GM12874 (cell line): ENCODE measurements around the gene CD200.

Source experiments
- TF ChIP-seq, protein P1 (sequence below): IDR thresholded peaks from 2 replicates; pipeline ENCODE4 v1.5.1; 2011; ENCODE audit warnings: low read depth, mild to moderate bottlenecking, control low read depth, low read length, moderate library complexity; ENCODE audit not compliant: insufficient read depth

Gene CD200

GRCh38 chr3:112333381-112334317 is 693 bp downstream of the CD200 start:
- TF ChIP-seq, protein P1, sequence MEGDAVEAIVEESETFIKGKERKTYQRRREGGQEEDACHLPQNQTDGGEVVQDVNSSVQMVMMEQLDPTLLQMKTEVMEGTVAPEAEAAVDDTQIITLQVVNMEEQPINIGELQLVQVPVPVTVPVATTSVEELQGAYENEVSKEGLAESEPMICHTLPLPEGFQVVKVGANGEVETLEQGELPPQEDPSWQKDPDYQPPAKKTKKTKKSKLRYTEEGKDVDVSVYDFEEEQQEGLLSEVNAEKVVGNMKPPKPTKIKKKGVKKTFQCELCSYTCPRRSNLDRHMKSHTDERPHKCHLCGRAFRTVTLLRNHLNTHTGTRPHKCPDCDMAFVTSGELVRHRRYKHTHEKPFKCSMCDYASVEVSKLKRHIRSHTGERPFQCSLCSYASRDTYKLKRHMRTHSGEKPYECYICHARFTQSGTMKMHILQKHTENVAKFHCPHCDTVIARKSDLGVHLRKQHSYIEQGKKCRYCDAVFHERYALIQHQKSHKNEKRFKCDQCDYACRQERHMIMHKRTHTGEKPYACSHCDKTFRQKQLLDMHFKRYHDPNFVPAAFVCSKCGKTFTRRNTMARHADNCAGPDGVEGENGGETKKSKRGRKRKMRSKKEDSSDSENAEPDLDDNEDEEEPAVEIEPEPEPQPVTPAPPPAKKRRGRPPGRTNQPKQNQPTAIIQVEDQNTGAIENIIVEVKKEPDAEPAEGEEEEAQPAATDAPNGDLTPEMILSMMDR, result no peak

DNA sequence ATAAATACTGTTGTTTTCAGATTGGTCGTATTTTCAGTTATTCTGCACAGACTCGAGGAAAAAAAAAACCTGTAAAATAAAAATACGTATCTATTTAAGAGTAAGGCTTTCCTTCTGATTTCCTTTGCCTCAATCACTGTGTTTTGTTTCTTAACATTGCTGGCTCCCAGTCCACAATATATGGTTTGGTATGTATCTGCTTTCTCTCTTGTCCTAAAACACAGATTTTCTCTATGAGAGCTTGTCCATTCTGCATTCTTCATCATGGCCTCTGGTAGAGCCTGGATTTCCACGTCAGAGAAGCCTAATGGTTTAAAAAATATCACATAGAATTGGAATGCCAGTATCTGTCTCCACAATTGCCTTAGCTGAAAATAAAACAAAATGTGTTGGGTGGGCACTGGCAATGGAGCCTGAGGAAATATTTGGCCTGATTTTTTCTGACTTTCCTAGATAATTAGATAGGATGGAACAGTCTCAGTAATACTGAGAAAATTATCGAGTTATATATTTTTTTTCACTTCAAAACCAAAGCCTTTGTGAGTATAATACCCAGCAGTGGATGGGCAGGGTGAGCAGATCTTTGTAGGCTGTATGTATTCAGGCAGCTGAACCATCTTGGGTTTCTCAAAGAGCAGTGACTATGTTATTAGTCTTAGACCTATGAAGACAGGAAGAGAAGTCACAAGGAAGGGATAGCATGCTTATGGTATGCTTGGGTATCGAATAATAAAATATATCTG is 1.9 kb downstream of the CD200 start:
- TF ChIP-seq, protein P1, result no peak

- TF ChIP-seq, protein P1, result no peak
These were observed 2.5 kb downstream of the CD200 start for GRCh38 chr3:112335434-112335781.

DNA sequence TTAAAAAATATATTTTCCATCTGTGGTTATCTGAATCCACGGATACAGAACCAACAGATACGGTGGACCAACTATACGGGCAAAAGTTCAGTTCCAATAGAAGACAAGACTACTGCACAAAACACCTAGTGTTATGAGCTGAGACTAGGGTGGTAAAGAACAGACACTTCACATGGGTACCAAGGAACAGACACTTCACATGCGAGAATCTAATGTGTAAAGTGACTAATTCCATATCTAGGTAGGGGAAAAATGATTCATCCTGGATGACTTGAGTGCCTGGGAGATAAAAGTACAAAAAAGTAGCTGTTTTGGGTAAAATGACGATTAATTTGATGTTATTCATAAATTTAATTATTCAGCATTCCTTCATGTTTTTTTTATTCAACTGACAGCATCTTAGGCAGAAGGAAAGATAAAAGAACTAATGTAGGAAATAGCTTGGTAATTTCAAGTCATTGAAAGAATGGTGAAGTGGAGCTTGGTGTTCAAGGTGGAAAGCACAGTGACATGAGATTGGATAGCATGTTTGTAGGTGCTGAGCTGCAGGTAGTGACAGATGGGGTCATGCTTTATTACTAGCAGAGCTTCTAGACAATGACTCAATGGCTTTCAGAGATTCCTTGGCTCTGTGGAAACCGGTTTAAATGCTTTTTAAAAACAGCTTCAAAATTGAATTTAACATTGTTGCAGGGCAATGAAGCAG is 5.2 kb downstream of the CD200 start:
- TF ChIP-seq, protein P1, result no peak

DNA sequence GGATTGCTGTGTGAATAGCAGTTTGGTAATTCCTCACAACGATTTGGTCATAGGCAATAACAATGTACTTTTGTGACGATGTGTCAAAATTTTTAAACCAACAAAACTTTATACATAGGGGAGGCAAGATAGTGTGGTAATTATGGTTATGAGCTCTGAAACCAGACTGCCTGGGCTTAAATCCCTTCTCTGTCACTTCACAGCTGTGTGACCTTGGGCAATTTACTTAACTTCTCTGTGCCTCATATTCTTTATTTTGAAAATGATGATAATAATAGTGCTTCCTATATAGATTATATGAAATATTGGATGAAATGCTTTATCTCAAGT is 5.7 kb downstream of the CD200 start:
- TF ChIP-seq, protein P1, result no peak

DNA sequence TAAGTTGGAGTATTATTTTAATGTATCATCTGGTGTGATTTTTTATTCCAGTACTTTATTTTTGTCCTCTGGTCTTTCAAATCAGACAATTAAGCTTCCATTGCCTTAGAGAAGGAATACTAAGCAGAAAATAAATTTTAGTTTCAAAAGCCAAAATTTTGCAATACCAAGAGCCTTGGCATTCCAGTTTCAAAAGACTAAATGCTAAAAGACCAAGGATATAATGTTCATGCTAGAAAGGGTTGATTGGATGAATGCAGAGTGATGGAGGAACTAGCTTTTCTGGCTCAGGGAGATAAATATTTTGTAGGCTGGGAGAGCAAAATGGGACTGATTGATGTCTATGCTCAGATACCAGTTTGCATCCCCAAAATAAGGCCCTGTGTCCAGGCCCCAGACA is 6.2 kb downstream of the CD200 start:
- TF ChIP-seq, protein P1, result no peak

DNA sequence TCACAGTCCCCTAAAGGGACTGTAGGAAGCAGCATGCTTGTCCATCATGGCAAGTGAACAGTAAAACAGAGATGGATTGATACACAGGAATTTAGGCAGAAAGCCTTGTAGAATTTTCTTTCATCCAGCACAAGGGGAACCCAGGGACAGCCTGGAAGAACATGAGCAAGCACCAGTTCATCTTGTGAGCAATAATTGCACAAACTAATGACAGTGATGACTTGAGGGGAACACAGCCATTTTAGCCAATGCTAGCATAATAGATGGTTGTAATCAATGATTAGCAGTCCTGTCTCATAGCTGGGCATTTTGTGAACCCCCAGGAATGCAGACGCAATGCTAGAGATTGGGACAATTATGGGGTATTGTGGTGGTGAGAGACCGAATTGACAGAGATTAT is 6.7 kb downstream of the CD200 start:
- TF ChIP-seq, protein P1, result no peak
